Neural cell (in vitro differentiated cells): ENCODE measurements around the gene COL13A1. TPM values are rescaled to one million over a fixed set of nuclear protein-coding genes. Genes with fewer than 3 reads are reported as not detected.
A peak's percentile ranks its signal among the peaks of the same experiment; 100 is the strongest.

Experiments used
- H2AFZ ChIP-seq: fragments of 200-600, 300-800 bp; sonication (generic), shearing (Covaris generic); 2 replicates; pipeline ENCODE4 v1.6.0; 2014; ENCODE audit warnings: low read depth, mild to moderate bottlenecking, antibody characterized with exemption, low read length, moderate library complexity
- H3F3A ChIP-seq: fragments of 200-600 bp; shearing (Covaris generic); 2 replicates; pipeline ENCODE4 v1.6.1; 2016; ENCODE audit warnings: mild to moderate bottlenecking, moderate library complexity, mixed read lengths, antibody characterized with exemption, low read length; ENCODE audit not compliant: insufficient read depth, poor library complexity, severe bottlenecking
- H3K27ac ChIP-seq: fragments of 200-600, 300-800 bp; sonication (generic), shearing (Covaris generic); 2 replicates; pipeline ENCODE4 v1.5.1; 2014; ENCODE audit warnings: mild to moderate bottlenecking, low read length, moderate library complexity
- H3K27me3 ChIP-seq: fragments of 300-800, 200-600 bp; sonication (generic), shearing (Covaris generic); 2 replicates; pipeline ENCODE4 v1.6.0; 2014; ENCODE audit warnings: mild to moderate bottlenecking, low read depth, low read length, moderate library complexity; ENCODE audit not compliant: insufficient read depth
- H3K36me3 ChIP-seq: fragments of 300-800, 200-600 bp; sonication (generic), shearing (Covaris generic); 2 replicates; pipeline ENCODE4 v1.5.1; 2014; ENCODE audit warnings: mild to moderate bottlenecking, antibody characterized with exemption, low read length, moderate library complexity; ENCODE audit not compliant: insufficient read depth
- H3K4me2 ChIP-seq: fragments of 300-800, 200-600 bp; sonication (generic), shearing (Covaris generic); 2 replicates; pipeline ENCODE4 v1.6.0; 2014; ENCODE audit warnings: mild to moderate bottlenecking, low read length
- H3K4me3 ChIP-seq: fragments of 300-800, 200-600 bp; sonication (generic), shearing (Covaris generic); 2 replicates; pipeline ENCODE4 v1.5.1; 2014; ENCODE audit warnings: mild to moderate bottlenecking, low read length, moderate library complexity
- H3K79me2 ChIP-seq: fragments of 200-600 bp; shearing (Covaris generic); replicated peaks from 2 replicates; pipeline ENCODE4 v1.6.0; 2014; ENCODE audit warnings: mild to moderate bottlenecking, low read length, moderate library complexity; ENCODE audit not compliant: insufficient read depth
- H3K9ac ChIP-seq: fragments of 300-800, 200-600 bp; sonication (generic), shearing (Covaris generic); 2 replicates; pipeline ENCODE4 v1.6.1; 2016; ENCODE audit warnings: mild to moderate bottlenecking, low read length, mixed read lengths
- H3K9me2 ChIP-seq: fragments of 200-600 bp; shearing (Covaris generic); 2 replicates; pipeline ENCODE4 v1.6.1; 2016; ENCODE audit warnings: mild to moderate bottlenecking, low read length, mixed read lengths; ENCODE audit not compliant: insufficient read depth
- H3K9me3 ChIP-seq: fragments of 200-600, 300-800 bp; sonication (generic), shearing (Covaris generic); 2 replicates; pipeline ENCODE4 v1.6.1; 2016; ENCODE audit warnings: mild to moderate bottlenecking, mixed run types, low read length, moderate library complexity, mixed read lengths
- H4K20me1 ChIP-seq: fragments of 200-600 bp; shearing (Covaris generic); 2 replicates; pipeline ENCODE4 v1.6.1; 2016; ENCODE audit warnings: mild to moderate bottlenecking, mixed run types; ENCODE audit not compliant: insufficient read depth
- CTCF ChIP-seq: fragments of 450-650 bp; IDR thresholded peaks from 2 replicates; pipeline ENCODE4 v1.5.1; 2014; ENCODE audit warnings: antibody characterized with exemption, mild to moderate bottlenecking, moderate library complexity; ENCODE audit not compliant: poor library complexity, severe bottlenecking
- EP300 ChIP-seq: fragments of 450-650 bp; conservative IDR thresholded peaks from 2 replicates; pipeline ENCODE4 v1.6.1; 2014; ENCODE audit warnings: antibody characterized with exemption, mild to moderate bottlenecking, moderate library complexity; ENCODE audit not compliant: poor library complexity, severe bottlenecking
- EZH2 ChIP-seq: fragments of 200-600, 300-800 bp; shearing (Covaris generic), sonication (generic); IDR thresholded peaks from 2 replicates; pipeline ENCODE4 v1.6.1; 2014; ENCODE audit warnings: antibody characterized with exemption, low read length, borderline replicate concordance, mild to moderate bottlenecking; ENCODE audit not compliant: insufficient read depth, poor library complexity, severe bottlenecking
- MXI1 ChIP-seq: fragments of 450-650 bp; conservative IDR thresholded peaks from 2 replicates; pipeline ENCODE4 v1.6.1; 2014; ENCODE audit warnings: antibody characterized with exemption, mild to moderate bottlenecking; ENCODE audit not compliant: poor library complexity, severe bottlenecking
- POLR2AphosphoS5 ChIP-seq: IDR thresholded peaks from 2 replicates; pipeline ENCODE4 v1.6.1; 2012
- RAD21 ChIP-seq: fragments of 450-650 bp; conservative IDR thresholded peaks from 2 replicates; pipeline ENCODE4 v1.6.1; 2014; ENCODE audit warnings: antibody characterized with exemption, mild to moderate bottlenecking, moderate library complexity
- REST ChIP-seq: IDR thresholded peaks from 2 replicates; pipeline ENCODE4 v1.6.1; 2012; ENCODE audit warnings: borderline replicate concordance
- SMC3 ChIP-seq: fragments of 450-650 bp; conservative IDR thresholded peaks from 2 replicates; pipeline ENCODE4 v1.6.1; 2014; ENCODE audit warnings: antibody characterized with exemption, mild to moderate bottlenecking, moderate library complexity; ENCODE audit not compliant: poor library complexity
- TAF1 ChIP-seq: IDR thresholded peaks from 2 replicates; pipeline ENCODE4 v1.6.1; 2012; ENCODE audit warnings: low read depth
- polyA plus RNA-seq: library from polyadenylated mRNA; depleted of rRNA; stranded (reverse); fragments of >200 nt; gene quantifications from 2 replicates; pipeline ENCODE4 v1.2.3, GENCODE V29; 2014

COL13A1 gene
- polyA plus RNA-seq, 1 donor from 2014 or later = 4.7 TPM

GRCh38 chr10:69968830-69969229 is 167.1 kb downstream of the COL13A1 start:
- no peaks in the 10 kb centered on the region for H4K20me1 ChIP-seq
- TF ChIP-seq CTCF = peak; percentile 48
- TF ChIP-seq EP300 = no peak
- no peak for TF ChIP-seq EZH2
- no peak for TF ChIP-seq REST
- TF ChIP-seq SMC3 = peak; percentile 47
- no peak for TF ChIP-seq TAF1
- TF ChIP-seq POLR2AphosphoS5 = no peak
- TF ChIP-seq RAD21 = peak; percentile 50
- no peak for TF ChIP-seq MXI1
- H2AFZ ChIP-seq = no peak overlapping the region
- H3K9me2 ChIP-seq = no peaks in the 10 kb centered on the region
- H3K4me3 ChIP-seq = no peak overlapping the region
- no peaks in the 10 kb centered on the region for H3K79me2 ChIP-seq
- H3K9ac ChIP-seq = no peak overlapping the region
- H3K4me2 ChIP-seq = no peak overlapping the region
- H3K27ac ChIP-seq = no peak overlapping the region
- no peaks in the 10 kb centered on the region for H3K9me3 ChIP-seq
- H3K36me3 ChIP-seq = no peaks in the 10 kb centered on the region
- H3F3A ChIP-seq = no peaks in the 10 kb centered on the region
- H3K27me3 ChIP-seq = no peaks in the 10 kb centered on the region

GRCh38 chr10:69969977-69970376 is 168.3 kb downstream of the COL13A1 start:
- TF ChIP-seq RAD21 = no peak
- TF ChIP-seq EZH2 = no peak
- no peak for TF ChIP-seq TAF1
- TF ChIP-seq POLR2AphosphoS5 = no peak
- TF ChIP-seq REST = no peak
- no peak for TF ChIP-seq SMC3
- TF ChIP-seq MXI1 = no peak
- no peak for TF ChIP-seq EP300
- TF ChIP-seq CTCF = no peak

More at GRCh38 chr10:69969977-69970376, 168.3 kb downstream of the COL13A1 start:
- Histone ChIP-seq H2AFZ (no peak overlapping the region), H3F3A (no peaks in the 10 kb centered on the region), H3K4me3 (no peak overlapping the region), H3K9me3 (no peaks in the 10 kb centered on the region), H3K9me2 (no peaks in the 10 kb centered on the region), H3K79me2 (no peaks in the 10 kb centered on the region), H3K4me2 (no peak overlapping the region), H4K20me1 (no peaks in the 10 kb centered on the region), H3K36me3 (no peaks in the 10 kb centered on the region), H3K27ac (no peak overlapping the region), H3K9ac (no peak overlapping the region), H3K27me3 (no peaks in the 10 kb centered on the region)
